H1 (cell line): Measurements from ENCODE around the gene KIN. TPM values are rescaled to one million over a fixed set of nuclear protein-coding genes. Genes with fewer than 3 reads are reported as not detected.

ENCODE experiments used
- BRCA1 ChIP-seq: IDR thresholded peaks from 2 replicates; pipeline ENCODE4 v1.6.1; 2012; ENCODE audit warnings: low read depth, low read length, improper control_type of control experiment
- CEBPB ChIP-seq: IDR thresholded peaks from 2 replicates; pipeline ENCODE4 v1.6.1; 2012; ENCODE audit warnings: low read depth, low read length
- CREB1 ChIP-seq: IDR thresholded peaks from 2 replicates; pipeline ENCODE4 v1.6.1; 2012; ENCODE audit warnings: inconsistent platforms
- E2F6 ChIP-seq: IDR thresholded peaks from 2 replicates; pipeline ENCODE4 v1.6.1; 2012; ENCODE audit warnings: inconsistent platforms
- EGR1 ChIP-seq: IDR thresholded peaks from 2 replicates; pipeline ENCODE4 v1.6.1; 2011; ENCODE audit warnings: low read depth, low read length, borderline replicate concordance
- EP300 ChIP-seq, 2 experiments: IDR thresholded peaks; 1 replicate in 1 of 2; 2 replicates in 1 of 2; pipeline ENCODE4 v1.6.1; 2011 to 2012; ENCODE audit warnings: low read depth in 2 of 2, low read length in 2 of 2, mild to moderate bottlenecking in 2 of 2, borderline replicate concordance in 1 of 2, inconsistent platforms in 1 of 2, moderate library complexity in 1 of 2
- GABPA ChIP-seq: IDR thresholded peaks from 2 replicates; pipeline ENCODE4 v1.6.1; 2011; ENCODE audit warnings: mild to moderate bottlenecking, low read length, moderate library complexity, borderline replicate concordance; ENCODE audit not compliant: insufficient read depth
- GTF2F1 ChIP-seq: IDR thresholded peaks from 2 replicates; pipeline ENCODE4 v1.6.1; 2012; ENCODE audit warnings: low read depth, low read length, improper control_type of control experiment, borderline replicate concordance
- KDM1A ChIP-seq: fragments of 200-600, 300-600 bp; sonication (generic); IDR thresholded peaks from 2 replicates; pipeline ENCODE4 v1.7.1; 2016; ENCODE audit warnings: mild to moderate bottlenecking, low read length, borderline replicate concordance
- RNF2 ChIP-seq: fragments of 200-900, 300-1000 bp; sonication (generic); IDR thresholded peaks from 2 replicates; pipeline ENCODE4 v1.7.1; 2016; ENCODE audit warnings: borderline replicate concordance, low read depth, mild to moderate bottlenecking, antibody characterized with exemption, low read length; ENCODE audit not compliant: poor library complexity, severe bottlenecking; ENCODE audit errors: missing control alignments
- RXRA ChIP-seq: IDR thresholded peaks from 2 replicates; pipeline ENCODE4 v1.6.1; 2011; ENCODE audit warnings: low read depth, mild to moderate bottlenecking, low read length, moderate library complexity; ENCODE audit not compliant: insufficient read depth
- SAP30 ChIP-seq: fragments of 300-600 bp; sonication (generic); IDR thresholded peaks from 2 replicates; pipeline ENCODE4 v1.7.1; 2012; ENCODE audit warnings: low read length, moderate library complexity, mild to moderate bottlenecking, inconsistent platforms; ENCODE audit not compliant: insufficient read depth, insufficient replicate concordance
- SIN3A ChIP-seq, 2 experiments: IDR thresholded peaks in 1 of 2; conservative IDR thresholded peaks in 1 of 2; 2 replicates each; pipeline ENCODE4 v1.6.1; 2011 to 2012; ENCODE audit warnings: low read length in 2 of 2, improper control_type of control experiment in 1 of 2, low read depth in 1 of 2, mild to moderate bottlenecking in 1 of 2
- SIX5 ChIP-seq: IDR thresholded peaks from 2 replicates; pipeline ENCODE4 v1.6.1; 2011; ENCODE audit warnings: mild to moderate bottlenecking, low read depth, low read length
- SRF ChIP-seq: IDR thresholded peaks from 2 replicates; pipeline ENCODE4 v1.6.1; 2011; ENCODE audit warnings: mild to moderate bottlenecking, low read depth, low read length, moderate library complexity
- SUZ12 ChIP-seq: fragments of 200-600 bp; sonication (generic); IDR thresholded peaks from 2 replicates; pipeline ENCODE4 v1.6.1; 2012; ENCODE audit warnings: mild to moderate bottlenecking, inconsistent platforms, low read length, moderate library complexity, mixed read lengths
- TBP ChIP-seq: IDR thresholded peaks from 2 replicates; pipeline ENCODE4 v1.6.1; 2011; ENCODE audit warnings: low read depth, low read length, improper control_type of control experiment
- TCF12 ChIP-seq: IDR thresholded peaks from 2 replicates; pipeline ENCODE4 v1.6.1; 2011; ENCODE audit warnings: low read depth, mild to moderate bottlenecking, low read length
- USF2 ChIP-seq: IDR thresholded peaks from 2 replicates; pipeline ENCODE4 v1.6.1; 2011; ENCODE audit warnings: low read length, improper control_type of control experiment
- YY1 ChIP-seq: IDR thresholded peaks from 2 replicates; pipeline ENCODE4 v1.6.1; 2011; ENCODE audit warnings: low read depth, mild to moderate bottlenecking, low read length
- ZNF274 ChIP-seq: IDR thresholded peaks from 2 replicates; pipeline ENCODE4 v1.7.0; 2012; ENCODE audit warnings: low read length, borderline replicate concordance; ENCODE audit errors: extremely low read depth
- polyA plus RNA-seq, 7 experiments: library from polyadenylated mRNA; depleted of rRNA in 3 of 7; stranded (reverse) in 5 of 7; unstranded in 2 of 7; fragments of >200 nt in 5 of 7; fragments of 200-250 nt in 2 of 7; gene quantifications; 1 replicate in 5 of 7; 2 replicates in 1 of 7; 4 replicates in 1 of 7; pipeline versions ENCODE4 v1.2.1 to v1.2.3, GENCODE V29; 2011 to 2013; ENCODE audit warnings: missing spikeins in 2 of 7, mixed read lengths in 2 of 7
- total RNA-seq: library from RNA; stranded (reverse); fragmentation: NEBNext Ultra II Directional; extraction: Animal tissue kit (Norgen Biotek cat#: 25700); gene quantifications from 2 replicates; pipeline ENCODE4 v1.2.1, GENCODE V29; 2021

Gene KIN
- total and polyA plus RNA-seq, 2 of the 8 experiments (the other 6 are each of a cell fraction or from before 2014, with no cell fraction given) = 3.7 to 16.5 TPM

- TF ChIP-seq USF2 (no peak), YY1 (peak; percentile 99), TCF12 (no peak), SIX5 (no peak), TBP (peak; percentile 89), SRF (peak; percentile 97), ZNF274 (no peak), GABPA (no peak), SAP30 (no peak), SUZ12 (no peak), RXRA (no peak), EP300 (IDR thresholded peaks at IDR 0.05; ENCODE audit: borderline replicate concordance in 1 of 2, low read depth in 2 of 2, low read length in 2 of 2) (no peak; a peak in 1 of 3 replicates), SIN3A (conservative IDR thresholded peaks at IDR 0.05 in 1 of 2, IDR thresholded peaks at IDR 0.05 in 1 of 2; ENCODE audit: low read depth in 1 of 2, low read length in 2 of 2) (peak; percentile 63 to 92; a peak in 3 of 4 replicates), GTF2F1 (no peak), CREB1 (peak; percentile 61), E2F6 (peak; percentile 69), RNF2 (no peak), CEBPB (no peak), BRCA1 (no peak), EGR1 (0 out of 2 replicates have a peak, but pooled peaks have one; percentile 17), KDM1A (no peak)
Measured at GRCh38 chr10:7818295-7819120, 30.7 kb upstream of the KIN start, which contains the start of gene TAF3 (continued).
